ENCODE data around the gene UGT2A1. TPM values are rescaled to one million over a fixed set of nuclear protein-coding genes. Genes with fewer than 3 reads are reported as not detected.

The UGT2A1 gene
- total and polyA plus RNA-seq, 2 of the 4 experiments (the other 2 are of a cell fraction): not detected

- no peaks in the 10 kb centered on the region for H3K27me3 ChIP-seq (ENCODE audit: control insufficient read depth, insufficient read depth, low read length)
- CTCF ChIA-PET: no interaction called here
- H3K4me3 ChIP-seq (ENCODE audit: insufficient read depth, low read depth, low read length): no peak overlapping the region
- H4K20me1 ChIP-seq (ENCODE audit: insufficient read depth, low read length): no peaks in the 10 kb centered on the region
- no peak overlapping the region for H3K14ac ChIP-seq (replicated peaks; ENCODE audit: low read depth, low read length)
- no peak overlapping the region for H3K23ac ChIP-seq (ENCODE audit: low read depth, low read length)
- no peak overlapping the region for H2BK15ac ChIP-seq (ENCODE audit: low read depth, low read length)
- dilution Hi-C loops (cut with HindIII; ENCODE audit: low sequenced_read_pairs, unreplicated experiment) (no loop called here), intact Hi-C loops (cut with micrococcal nuclease) (no loop called here), in situ Hi-C loops (cut with MboI; ENCODE audit: low sequenced_read_pairs) (no loop called here)
- H3K56ac ChIP-seq (ENCODE audit: extremely low read depth, insufficient read depth, low read length): no peak overlapping the region
- POLR2A ChIA-PET (ENCODE audit: unreplicated experiment): no interaction called here
- no peak overlapping the region for H4K8ac ChIP-seq (ENCODE audit: low read depth in 2 of 2, low read length in 2 of 2)
- H3K4me1 ChIP-seq (ENCODE audit: control insufficient read depth, insufficient read depth, low read length): no peaks in the 10 kb centered on the region
- H3K9me3 ChIP-seq (ENCODE audit: control insufficient read depth, insufficient read depth, low read length): no peaks in the 10 kb centered on the region; the same call in 1 of the 2 replicates
- BruUV-seq (replicated peaks): no TSS peak
- no peak overlapping the region for H3K4me2 ChIP-seq (ENCODE audit: low read depth, low read length)
- H2BK120ac ChIP-seq (ENCODE audit: low read depth, low read length): no peak overlapping the region
- DNase-seq (no peak), ATAC-seq (ENCODE audit: low read depth) (no peak)
- no peak overlapping the region for H2AFZ ChIP-seq (replicated peaks; ENCODE audit: low read length, poor library complexity)
- H3K27ac ChIP-seq (ENCODE audit: insufficient read depth, low read length): no peak overlapping the region
- H3K79me1 ChIP-seq (ENCODE audit: low read depth in 1 of 2, low read length in 2 of 2): no peaks in the 10 kb centered on the region
- H3K36me3 ChIP-seq (ENCODE audit: control insufficient read depth, insufficient read depth, low read length): no peaks in the 10 kb centered on the region
- TF ChIP-seq RCOR1 (IDR thresholded peaks at IDR 0.05; ENCODE audit: insufficient replicate concordance, low read length) (no peak), ELK1 (IDR thresholded peaks at IDR 0.05; ENCODE audit: borderline replicate concordance, low read depth, low read length) (no peak), MAFK (IDR thresholded peaks at IDR 0.05; ENCODE audit: low read depth, low read length) (no peak), CHD1 (IDR thresholded peaks at IDR 0.05; ENCODE audit: low read depth, low read length) (no peak), CEBPB (IDR thresholded peaks at IDR 0.05; ENCODE audit: low read depth, low read length) (no peak), MXI1 (IDR thresholded peaks at IDR 0.05; ENCODE audit: borderline replicate concordance, low read depth, low read length) (no peak), USF2 (IDR thresholded peaks at IDR 0.05; ENCODE audit: low read depth, low read length) (no peak), MAZ (IDR thresholded peaks at IDR 0.05; ENCODE audit: borderline replicate concordance, low read depth, low read length) (no peak), SMC3 (IDR thresholded peaks at IDR 0.05; ENCODE audit: low read depth, low read length) (no peak), RAD21 (IDR thresholded peaks at IDR 0.05; ENCODE audit: low read length) (no peak), NFE2L2 (IDR thresholded peaks at IDR 0.05; ENCODE audit: low read depth, low read length) (no peak), POLR2A (IDR thresholded peaks at IDR 0.05; ENCODE audit: low read depth, low read length) (no peak), FOS (IDR thresholded peaks at IDR 0.05; ENCODE audit: low read depth, low read length) (no peak), RFX5 (IDR thresholded peaks at IDR 0.05; ENCODE audit: low read depth, low read length) (no peak), BHLHE40 (IDR thresholded peaks at IDR 0.05; ENCODE audit: low read depth, low read length) (no peak), CTCF (conservative IDR thresholded peaks at IDR 0.05; ENCODE audit: low read depth, low read length) (no peak)
- H4K91ac ChIP-seq (ENCODE audit: insufficient read depth, low read depth, low read length): no peak overlapping the region
- H2BK5ac ChIP-seq (ENCODE audit: low read depth, low read length, poor library complexity, severe bottlenecking): no peak overlapping the region
- H3K9ac ChIP-seq (ENCODE audit: low read depth, low read length): no peak overlapping the region
- no peaks in the 10 kb centered on the region for H3K9me1 ChIP-seq (ENCODE audit: insufficient read depth, low read length)
- H2AK9ac ChIP-seq (replicated peaks; ENCODE audit: low read depth, low read length, poor library complexity): no peak overlapping the region
- no peak overlapping the region for H4K5ac ChIP-seq (ENCODE audit: low read depth, low read length)
- WGBS, 2 experiments (ENCODE audit: extremely low coverage in 2 of 2, insufficient read length in 1 of 2): no CpG with 5 or more reads among the region's 2 CpGs
- H3K4ac ChIP-seq (ENCODE audit: low read depth, low read length): no peak overlapping the region
- H2AK5ac ChIP-seq (ENCODE audit: low read depth, low read length): no peak overlapping the region
- H2BK20ac ChIP-seq (ENCODE audit: low read depth, low read length): no peak overlapping the region
- H3K18ac ChIP-seq (ENCODE audit: low read depth, low read length): no peak overlapping the region
Measured at GRCh38 chr4:69583543-69583942, 69.5 kb downstream of the UGT2A1 start.
